Renal cortical epithelial cell (primary cell): ENCODE measurements around the gene CRTC3. TPM values are rescaled to one million over a fixed set of nuclear protein-coding genes. Genes with fewer than 3 reads are reported as not detected.
"Not testable (repeated sequence)": the region's sequence is repeated elsewhere in the genome, so short reads cannot be mapped to it uniquely, and the experiment has no call there.

ENCODE experiments used
- DNase-seq: peaks from one replicate; pipeline ENCODE4 v3.0.0-alpha.2; 2011; ENCODE audit warnings: low read depth
- total RNA-seq: library from RNA; depleted of rRNA; stranded (reverse); fragments of >200 nt; gene quantifications from 2 replicates; pipeline ENCODE4 v1.2.3, GENCODE V29; 2014

The CRTC3 gene
- total RNA-seq: 4.9 and 17.3 TPM in 2 replicates

GRCh38 chr15:90529371-90530249, at the start of gene CRTC3:
Gene CRTC3 (plus strand): TSS chr15:90529923. CDS start chr15:90530072, 149 bp downstream.
- DNase-seq: no peak

DNA sequence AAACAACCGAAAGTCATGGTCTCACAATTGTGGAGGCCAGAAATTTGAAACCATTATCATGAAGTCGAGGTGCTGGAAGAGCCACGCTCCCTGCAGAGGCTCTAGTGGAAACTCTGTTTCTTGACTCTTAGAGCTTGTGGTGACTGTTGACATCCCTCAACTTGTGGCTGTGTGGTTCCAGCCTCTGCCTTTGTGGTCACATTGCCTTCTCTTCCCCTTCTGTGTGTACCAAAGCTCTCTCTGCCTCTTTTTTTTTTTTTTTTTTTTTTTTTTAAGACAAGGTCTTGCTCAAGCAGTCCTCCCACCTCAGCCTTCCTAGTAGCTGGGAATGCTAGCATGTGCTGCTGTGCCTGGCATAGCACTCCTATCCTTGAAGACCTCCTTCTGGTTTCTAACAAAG, 48.7 kb upstream of the CRTC3 start:
- DNase-seq: peak; percentile 14

DNA sequence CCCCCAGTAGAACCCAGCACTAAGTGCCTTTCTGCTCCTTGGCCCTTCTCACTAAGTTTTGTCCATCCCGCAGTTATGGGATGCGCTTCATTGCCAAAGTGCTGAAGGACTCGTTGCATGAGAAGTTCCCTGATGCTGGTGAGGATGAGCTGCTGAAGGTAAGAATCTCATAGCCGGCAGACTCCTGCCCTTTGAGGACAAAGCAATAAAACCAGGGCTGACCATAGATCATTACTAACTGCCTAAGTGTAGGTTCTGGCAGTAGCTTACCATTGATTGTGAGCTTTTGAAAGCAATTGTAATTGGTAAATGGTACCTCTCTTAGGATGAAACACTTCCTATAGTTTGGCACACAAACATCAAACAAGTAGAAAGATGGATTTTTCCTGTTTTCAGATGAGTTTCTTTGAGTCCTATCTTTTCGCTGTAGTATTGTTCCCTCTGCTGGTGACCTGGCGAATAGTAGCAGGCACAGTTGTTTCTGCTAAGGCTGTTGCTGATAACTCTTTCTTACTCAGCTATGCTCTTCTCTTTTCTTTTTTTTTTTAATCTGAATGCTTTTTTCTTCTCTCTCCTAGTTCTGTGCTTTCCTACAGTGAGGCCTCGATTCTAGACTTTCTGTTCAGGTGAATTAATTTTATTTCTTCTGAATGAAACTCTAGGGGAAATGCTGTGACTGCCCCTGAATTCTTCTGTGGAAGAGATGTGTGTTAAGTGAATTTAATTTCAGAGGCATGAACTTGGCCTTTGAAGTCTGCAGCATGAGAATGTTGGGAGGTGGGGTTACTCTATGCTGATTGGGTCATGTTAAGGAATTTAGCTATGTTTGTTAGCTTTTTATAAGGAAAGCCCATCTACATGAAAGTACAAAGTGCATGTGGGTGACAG, 47.4 kb upstream of the CRTC3 start:
- DNase-seq: peak; percentile 46

DNA sequence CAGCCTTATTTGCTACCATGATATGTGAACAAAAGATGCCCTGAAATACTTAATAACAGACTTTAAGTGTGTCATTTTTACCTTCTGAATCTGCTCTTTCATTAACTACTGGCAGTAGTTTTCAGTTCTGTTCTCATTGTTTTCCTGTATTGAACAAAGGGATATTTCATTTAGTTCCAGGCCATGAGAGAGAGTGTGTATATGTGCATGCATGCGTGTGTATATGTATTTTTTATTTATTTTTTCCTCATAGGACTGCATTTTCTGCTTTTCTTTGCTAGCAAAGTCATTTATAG, 46.8 kb upstream of the CRTC3 start:
- DNase-seq: no peak

- DNase-seq: no peak
Observed at GRCh38 chr15:90483637-90484036, 46.1 kb upstream of the CRTC3 start.

GRCh38 chr15:90487186-90487585, 42.5 kb upstream of the CRTC3 start:
- DNase-seq: no peak

- DNase-seq: no peak
Observed at GRCh38 chr15:90489514-90489913, 40.2 kb upstream of the CRTC3 start.

DNA sequence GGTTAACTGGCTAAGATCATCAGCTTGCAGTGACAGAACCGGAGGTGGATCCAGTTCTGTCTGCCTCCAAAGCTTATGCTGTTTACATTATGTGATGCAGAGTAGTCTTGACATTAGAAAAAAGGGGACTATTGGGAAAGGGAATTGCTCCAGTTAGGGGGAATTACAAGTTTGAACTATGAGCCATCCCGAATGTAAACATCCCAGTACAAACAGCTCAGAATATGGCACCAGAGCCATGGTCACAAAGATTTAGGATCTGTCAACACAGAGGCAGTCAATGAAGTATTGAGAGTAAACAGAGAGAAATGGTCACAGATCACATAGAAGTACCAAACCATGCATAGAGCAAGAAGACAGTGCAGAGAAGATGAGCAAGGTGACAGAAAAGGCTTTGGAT, 39.8 kb upstream of the CRTC3 start:
- DNase-seq: no peak

DNA sequence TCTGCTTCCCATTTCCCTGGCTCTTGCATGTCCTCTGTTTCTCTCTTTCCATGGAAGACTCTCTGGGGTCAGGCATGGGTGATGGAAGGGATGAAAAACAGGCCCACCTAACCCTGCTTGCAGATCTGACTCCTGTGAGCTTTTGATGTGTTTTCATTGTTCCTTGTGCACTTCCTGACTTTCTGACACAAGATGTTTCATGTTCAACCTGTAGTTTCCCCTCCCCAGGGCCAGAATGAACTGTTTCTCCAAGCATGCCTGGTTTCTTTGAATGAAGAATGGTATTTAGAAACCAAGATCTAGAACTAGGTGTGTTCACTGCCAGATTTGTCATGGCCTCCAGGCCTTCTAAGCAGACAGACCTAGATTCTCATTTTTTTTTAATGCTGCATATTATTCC, 36.1 kb upstream of the CRTC3 start:
- no peak for DNase-seq

- DNase-seq: no peak
Observed at GRCh38 chr15:90495067-90495466, 34.7 kb upstream of the CRTC3 start.

DNA sequence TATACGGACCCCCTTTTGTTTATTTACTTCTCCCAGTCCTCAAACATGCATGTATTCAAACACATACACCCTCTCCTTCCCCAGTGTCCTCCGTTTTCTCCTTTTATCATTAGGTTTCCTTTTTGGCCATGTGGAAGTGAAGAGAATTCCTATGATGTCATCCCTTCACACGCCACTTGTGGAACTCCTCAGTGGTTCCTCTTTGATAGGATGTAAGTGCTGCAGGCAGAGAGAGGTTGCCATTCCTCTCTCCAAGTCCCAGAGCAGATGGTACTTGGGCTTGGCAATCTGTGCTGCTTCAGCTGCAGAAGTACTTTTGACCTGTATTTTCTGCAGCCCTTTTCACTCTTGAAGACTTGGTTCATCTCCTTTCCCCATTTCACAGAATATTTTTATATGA, 32.9 kb upstream of the CRTC3 start:
- DNase-seq: no peak

- DNase-seq: no peak
Observed at GRCh38 chr15:90497376-90497775, 32.3 kb upstream of the CRTC3 start.

- peak; percentile 44 for DNase-seq
Observed at GRCh38 chr15:90497912-90498311, 31.8 kb upstream of the CRTC3 start.

DNA sequence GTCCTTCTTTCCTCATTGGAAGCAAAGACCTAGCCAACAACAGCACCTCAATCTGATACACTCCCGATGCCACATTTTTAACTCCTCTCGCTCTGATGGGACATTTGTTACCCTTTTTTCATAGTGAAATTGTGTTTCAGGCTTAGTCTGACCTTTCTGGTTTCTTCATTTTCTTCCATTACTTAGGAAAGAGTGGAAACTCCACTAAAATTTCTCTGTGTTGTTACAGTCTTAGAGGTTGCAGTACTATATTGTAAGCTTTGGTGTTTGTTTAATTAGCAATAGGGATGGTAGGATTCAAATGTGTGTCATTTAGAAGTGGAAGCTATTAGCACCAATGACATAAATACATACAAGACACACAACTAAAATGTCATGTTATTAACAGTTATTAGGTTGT, 29.6 kb upstream of the CRTC3 start:
- no peak for DNase-seq

DNA sequence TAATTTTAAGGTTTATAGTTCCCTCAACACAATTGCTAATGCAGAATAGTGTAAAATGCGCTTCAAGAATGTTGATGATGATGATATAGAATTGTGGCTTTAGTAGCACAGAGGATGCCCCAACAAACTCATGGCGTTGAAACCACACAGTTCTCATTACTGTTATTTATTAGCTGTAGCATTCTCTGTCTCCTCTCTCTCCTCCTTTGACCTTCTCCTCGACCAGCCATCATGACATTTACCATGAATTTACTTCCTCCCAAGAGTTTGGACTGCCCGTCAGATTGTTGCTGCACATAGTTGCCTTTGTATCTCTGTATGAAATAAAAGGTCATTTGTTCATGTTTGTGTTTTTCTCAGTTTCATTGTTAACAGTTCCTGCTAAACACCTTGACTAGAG, 27.8 kb upstream of the CRTC3 start:
- no peak for DNase-seq

GRCh38 chr15:90510781-90511180, 18.9 kb upstream of the CRTC3 start:
- DNase-seq: not testable (repeated sequence)

- DNase-seq: not testable (repeated sequence)
Observed at GRCh38 chr15:90511211-90511618, 18.5 kb upstream of the CRTC3 start.

DNA sequence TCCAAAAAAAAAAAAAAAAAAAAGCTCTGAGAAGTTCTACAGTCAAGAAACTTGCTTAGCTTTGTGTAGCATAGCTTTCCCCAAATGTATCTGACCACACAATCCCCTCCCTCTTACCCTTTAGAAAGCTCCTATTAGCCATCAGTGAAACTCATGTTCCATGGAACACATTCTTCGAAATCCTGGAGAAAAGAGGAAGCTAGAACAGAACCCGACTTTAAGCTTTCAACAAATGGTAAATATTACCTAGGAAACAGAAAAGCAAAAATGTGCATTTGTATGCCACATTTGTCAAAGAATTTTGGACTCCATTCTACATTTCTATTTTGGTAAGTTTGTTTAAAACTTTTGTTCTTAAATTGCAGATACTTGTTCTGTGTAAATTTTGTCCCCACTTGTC, 17.4 kb upstream of the CRTC3 start:
- no peak for DNase-seq

- no peak for DNase-seq
Observed at GRCh38 chr15:90512981-90513380, 16.7 kb upstream of the CRTC3 start.

DNA sequence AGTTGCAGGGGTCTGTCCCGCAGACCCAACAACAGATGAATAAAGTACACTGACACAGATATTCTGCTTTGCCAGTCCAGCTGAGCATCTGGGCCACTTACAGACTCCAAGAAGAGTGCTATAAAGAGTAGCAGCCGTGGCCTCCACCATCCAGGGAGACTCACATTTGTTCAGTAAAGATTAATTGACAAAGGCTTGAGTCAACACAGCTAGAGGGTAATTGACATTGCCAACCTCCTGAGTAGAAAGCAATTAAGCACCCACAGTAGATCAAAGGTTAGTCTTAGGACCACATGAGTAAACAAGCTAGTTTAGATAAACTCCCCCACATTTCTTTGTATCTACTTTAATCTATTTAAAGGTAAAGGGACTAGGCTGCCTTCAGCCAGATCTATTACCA, 16.3 kb upstream of the CRTC3 start:
- no peak for DNase-seq

- not testable (repeated sequence) for DNase-seq
Observed at GRCh38 chr15:90513893-90514292, 15.8 kb upstream of the CRTC3 start.

- DNase-seq: no peak
Observed at GRCh38 chr15:90519688-90520087, 10.0 kb upstream of the CRTC3 start.

- no peak for DNase-seq
Observed at GRCh38 chr15:90520365-90520764, 9.4 kb upstream of the CRTC3 start.
